NCI-H2029 treated with DMSO at 0.1 percent for 48 hours (cell line): ENCODE data around the gene KCNG4.

Experiments used
- DNase-seq: peaks from one replicate; lab custom pipeline; 2025; lab: John Stamatoyannopoulos, UW

Gene KCNG4

DNA sequence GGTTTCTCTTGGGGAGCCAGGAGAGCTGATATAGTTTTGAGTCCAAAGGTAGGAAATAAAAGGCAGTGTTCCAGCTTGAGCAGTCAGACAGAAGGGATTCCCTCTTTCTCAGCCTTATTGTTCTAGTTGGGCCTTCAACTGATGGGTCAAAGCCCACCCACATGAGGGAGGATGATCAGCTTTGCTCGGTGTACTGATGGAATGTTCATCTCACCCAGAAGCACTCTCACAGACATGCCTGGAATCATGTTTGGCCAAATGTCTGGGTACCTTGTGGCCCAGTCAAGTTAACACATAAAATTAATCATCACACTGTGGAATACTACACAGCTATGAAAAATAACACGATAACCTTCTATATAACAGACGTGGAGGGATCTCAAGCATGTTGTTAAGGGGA lies 23.1 kb upstream of the KCNG4 start:
- DNase-seq: no peak

DNA sequence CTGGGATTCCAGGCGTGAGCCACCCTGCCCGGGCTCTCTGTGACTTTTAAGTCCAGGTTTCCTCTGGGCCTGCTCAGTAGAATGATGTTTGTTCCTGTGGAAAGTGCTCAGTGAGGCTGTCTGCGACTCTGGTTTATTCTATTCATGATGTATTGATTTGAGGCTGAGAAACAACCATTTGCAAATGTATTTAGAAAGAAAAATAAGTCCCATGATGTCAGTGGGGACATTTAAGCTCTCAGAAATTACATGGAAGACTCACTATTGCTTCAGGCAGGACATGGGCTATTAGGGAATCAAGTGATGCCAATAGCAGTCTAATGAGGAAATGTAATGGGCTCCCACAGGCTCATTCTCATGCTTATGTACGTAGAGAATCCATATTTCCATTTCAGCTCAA lies 22.2 kb upstream of the KCNG4 start:
- DNase-seq: no peak

DNA sequence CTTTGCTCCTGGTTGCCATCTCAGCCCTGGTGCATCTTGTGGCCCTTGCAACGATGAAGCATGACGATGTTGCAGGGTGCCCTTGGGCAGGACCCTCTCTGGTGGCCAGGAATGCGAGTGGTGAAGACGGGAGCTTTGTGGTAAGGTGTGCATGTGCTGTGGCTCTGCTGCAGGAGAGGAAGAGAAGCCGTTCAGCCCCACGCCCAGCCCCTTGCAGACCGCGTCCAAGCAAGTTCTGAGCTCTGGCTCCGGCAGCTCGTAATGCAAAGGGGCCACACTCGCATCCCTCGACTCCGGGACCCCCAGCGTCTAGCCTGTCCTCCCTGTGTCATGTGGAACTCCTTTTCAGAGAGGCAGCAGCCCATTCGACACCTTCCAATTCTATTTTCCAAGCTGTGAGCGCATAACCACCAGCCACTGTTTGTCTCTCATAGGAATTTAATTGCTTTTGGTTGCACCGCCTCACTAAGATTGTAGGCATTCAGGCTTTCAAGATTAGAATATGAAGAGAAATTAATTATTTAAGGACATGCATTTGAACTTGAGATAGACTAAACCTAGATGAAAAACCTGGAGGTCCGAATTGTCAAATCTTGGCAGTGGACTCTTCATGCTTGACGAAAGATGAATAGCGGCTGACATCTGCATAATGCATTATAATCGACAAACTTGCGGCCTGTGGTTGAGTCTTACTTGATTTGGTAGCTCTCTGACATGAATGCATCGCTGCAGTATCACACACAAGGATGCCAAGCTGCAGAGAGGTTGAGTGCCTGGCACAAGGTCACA lies 21.1 kb upstream of the KCNG4 start:
- no peak for DNase-seq

DNA sequence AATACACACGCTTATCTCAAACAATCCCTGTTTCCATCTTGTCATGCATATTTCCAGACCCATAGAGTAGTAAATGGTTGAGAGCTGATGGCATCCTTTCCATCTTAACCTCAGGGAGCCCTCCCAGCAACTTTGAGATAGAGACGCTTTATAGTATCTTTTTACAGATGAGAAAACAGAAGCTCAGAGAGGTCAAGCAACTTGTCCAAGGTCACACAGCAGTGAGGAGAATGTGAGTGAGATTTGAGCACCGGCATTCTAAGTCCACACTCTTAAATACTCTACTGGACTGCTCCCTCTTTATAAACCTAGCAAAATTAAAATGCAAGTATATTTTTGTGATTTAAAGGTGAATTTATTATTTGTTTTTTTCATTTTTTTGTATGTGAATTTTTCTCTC lies 19.9 kb upstream of the KCNG4 start:
- DNase-seq: no peak

DNA sequence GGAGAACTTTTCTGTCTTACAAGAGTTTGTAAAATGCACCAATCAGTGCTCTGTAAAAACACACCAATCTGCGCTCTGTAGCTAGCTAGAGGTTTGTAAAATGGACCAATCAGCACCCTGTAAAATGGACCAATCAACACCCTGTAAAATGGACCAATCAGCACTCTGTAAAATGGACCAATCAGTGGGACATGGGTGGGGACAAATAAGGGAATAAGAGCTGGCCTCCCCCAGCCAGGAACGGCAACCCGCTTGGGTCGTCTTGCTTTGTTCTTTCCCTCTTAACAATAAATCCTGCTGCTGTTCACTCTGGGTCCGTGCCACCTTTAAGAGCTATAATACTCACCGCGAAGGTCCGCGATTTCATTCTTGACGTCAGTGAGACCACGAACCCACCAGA lies 18.5 kb upstream of the KCNG4 start:
- DNase-seq: no peak

DNA sequence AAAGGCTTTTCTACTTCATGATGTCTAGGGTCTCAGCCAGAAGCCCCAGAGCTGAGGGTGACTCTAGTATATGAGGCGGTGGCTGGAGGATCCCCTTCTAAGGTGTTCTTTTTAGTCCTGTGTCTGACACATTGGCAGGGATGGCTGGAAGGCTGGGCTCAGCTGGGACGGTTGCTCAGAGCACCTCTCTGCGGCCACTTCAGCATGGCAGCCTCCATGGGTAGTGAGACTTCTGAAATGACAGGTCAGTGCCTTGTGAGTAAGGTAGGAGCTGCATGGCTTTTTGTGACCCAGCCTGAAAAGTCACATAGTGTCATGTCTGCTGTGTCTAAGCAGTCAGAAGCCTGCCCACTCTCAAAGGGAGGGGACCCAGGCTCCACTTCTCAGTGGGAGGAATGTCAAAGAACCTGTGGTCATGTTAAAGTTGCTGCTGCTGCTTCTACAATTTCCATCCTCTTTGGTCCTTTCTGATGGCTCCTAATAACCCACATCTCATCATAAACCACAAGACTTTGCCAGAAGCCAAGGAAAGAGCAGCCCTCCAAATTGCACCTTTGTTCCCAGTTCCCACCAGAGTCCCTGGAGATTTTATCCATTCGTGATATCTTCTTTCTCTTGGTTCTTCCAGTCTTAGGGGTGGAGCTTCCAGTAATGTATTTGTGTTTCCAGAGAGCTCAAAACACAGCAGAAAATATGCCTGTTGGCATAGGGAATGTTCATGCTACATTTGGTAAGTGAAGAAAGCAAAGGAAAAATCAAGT lies 15.4 kb upstream of the KCNG4 start:
- DNase-seq: no peak

DNA sequence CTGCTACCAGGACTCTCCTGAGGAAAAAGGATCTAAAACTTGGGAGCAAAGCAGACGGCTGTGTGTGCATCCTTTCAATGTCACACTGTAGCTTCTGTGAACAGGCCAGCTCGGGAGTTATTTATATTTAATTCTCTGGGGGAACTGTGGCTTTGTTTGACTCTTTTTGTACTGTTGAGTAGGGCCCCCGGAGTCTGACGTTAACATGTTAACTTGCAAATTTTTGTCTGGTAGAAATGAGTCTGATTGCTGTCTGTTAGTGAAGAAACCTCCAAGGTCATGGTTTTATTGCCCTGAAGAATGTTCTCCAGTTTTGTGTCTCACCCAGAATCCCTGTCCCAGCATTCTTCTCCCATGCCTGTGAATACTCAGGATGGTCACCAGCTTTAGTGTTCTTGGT lies 14.2 kb upstream of the KCNG4 start:
- DNase-seq: no peak

DNA sequence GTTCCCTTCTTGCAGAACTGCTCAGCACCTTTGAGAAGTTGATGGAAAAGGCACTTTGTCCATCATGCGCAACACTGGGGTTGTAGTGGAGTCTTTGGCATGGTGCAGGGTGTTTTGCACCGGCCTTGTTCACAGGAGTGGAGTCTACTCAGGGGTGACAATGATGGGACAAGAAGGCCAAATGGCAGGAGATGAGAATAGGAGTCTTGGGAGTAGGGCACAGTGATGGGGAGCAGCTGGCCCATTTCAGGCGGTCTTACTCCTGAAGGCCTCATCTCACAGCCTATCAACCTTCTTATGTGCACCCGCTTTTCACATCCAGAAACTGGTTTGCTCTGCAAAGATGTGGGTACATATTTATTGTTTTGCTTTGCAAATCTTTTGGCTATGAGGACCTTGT lies 13.4 kb upstream of the KCNG4 start:
- no peak for DNase-seq

DNA sequence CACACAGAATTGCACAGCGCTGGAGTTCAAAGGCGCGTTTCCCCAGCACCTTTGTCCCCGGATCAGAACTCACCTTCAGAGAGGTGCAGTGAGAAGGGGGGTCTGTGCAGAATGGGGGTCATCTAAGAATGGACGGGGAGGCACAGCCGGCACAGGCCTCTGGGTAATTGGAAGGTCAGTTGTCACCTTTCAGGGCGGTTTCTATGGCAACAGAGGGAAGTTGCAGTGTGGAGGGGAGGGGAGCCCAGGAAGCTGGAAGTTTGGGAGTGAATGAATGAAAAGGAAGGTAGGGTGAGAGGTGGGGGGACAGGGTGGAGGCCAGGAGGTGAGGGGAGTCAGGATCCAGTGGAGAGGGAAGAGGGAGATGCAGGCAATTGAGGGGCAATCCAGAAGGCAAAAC lies 12.4 kb upstream of the KCNG4 start:
- DNase-seq: no peak

DNA sequence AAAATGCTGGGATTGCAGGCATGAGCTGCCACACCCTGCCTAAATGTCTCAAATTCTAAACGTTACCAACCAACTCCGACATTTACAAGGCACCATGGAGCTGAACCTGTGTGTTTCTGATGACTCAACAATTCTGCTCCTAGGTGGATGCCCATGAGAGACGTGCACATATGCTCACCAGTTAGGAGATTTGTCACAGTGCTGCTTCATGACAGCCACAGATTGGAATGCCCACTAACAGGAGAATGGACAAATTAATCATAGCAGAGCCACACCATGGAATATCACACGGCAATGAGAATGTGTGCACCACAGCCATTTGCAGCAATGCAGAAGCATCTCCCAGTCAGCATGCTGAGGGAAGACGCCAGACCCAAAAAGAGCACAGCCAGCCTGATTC lies 8.0 kb upstream of the KCNG4 start:
- DNase-seq: no peak

DNA sequence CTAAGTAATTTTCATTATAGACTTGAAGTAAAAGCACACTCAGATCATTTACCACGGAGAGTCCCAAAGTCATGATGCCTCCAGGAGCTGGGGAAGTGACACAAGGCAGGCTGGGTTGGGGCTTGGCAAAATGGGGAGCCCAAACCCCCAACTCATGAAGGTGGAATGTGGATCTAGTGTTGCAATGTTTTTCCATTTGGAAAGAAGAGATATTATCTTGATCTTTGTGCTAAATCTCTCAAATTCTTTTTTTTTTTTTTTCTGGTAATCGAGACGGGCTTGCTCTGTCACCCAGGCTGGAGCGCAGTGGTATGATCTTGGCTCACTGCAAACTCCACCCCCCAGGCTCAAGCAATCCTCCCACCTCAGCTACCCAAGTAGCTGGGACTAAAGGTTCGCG lies 7.5 kb upstream of the KCNG4 start:
- no peak for DNase-seq

DNA sequence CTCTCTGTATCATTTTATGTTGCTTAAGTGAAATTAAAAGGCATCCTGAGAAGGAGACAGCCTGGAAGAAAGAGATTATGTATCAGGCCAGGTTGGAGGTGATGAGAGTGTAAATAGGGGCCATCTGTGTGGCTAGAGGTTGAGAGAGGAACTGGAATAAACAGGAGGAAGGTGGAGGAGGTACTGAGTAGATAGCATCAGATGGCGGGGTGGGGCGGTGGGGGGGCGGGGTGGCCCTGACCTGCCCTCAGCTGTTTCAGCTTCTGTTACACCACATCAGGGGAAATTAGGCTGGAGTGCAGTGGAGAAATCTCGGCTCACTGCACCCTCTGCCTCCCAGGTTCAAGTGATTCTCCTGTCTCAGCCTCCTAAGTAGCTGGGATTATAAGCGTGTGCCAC lies 6.9 kb upstream of the KCNG4 start:
- no peak for DNase-seq

DNA sequence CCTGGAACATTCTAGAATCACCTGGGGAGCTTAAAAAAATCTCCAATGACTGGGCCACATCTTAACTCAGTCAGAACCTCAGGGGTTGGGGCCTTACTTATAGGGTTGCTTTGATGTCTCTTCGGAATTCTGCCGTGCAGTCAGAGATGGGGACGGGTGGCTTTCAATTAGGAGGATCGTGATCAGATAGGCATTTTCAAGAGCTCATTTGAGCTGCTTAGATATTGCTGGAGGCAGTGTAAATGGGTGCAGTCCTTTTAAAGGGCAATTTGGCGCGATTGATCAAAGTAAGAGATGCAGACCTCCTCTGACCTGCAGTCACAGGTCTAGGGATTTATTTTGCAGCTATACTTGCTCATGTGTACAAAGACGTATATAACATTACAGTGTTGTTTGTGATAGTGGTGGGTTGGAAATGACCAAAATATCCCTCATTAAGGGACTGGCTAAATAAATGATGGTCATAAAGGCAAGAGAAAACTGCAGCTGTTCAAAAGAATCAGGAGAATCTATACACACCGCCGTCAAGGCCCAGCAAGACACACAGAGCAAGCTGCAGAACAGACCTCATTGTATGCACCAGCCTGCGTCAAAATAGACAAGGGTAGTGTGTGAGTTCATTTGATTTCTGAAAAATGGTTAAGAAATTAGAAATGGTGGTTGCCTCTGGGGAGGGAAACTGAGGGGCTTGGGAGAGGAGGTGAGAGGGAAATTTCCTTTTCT lies 6.3 kb upstream of the KCNG4 start:
- no peak for DNase-seq

DNA sequence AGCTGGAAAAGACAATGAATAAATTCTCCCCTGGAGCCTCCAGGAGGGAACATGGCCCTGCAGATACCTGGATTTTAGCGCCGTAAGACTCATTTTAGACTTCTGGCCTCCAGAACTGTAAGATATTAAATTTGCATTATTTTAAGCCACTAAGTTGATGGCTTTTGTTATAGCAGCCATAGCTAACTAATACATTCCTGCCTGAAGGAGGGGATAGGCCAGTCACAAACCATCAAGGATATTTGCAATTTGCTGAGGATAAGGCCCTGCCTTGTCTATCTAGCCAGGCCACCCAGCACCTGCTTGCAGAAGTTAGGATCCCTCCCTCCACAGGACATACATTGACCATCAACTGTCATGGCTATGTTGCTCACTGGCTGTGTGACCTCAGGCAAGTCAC lies 4.9 kb upstream of the KCNG4 start:
- DNase-seq: no peak

DNA sequence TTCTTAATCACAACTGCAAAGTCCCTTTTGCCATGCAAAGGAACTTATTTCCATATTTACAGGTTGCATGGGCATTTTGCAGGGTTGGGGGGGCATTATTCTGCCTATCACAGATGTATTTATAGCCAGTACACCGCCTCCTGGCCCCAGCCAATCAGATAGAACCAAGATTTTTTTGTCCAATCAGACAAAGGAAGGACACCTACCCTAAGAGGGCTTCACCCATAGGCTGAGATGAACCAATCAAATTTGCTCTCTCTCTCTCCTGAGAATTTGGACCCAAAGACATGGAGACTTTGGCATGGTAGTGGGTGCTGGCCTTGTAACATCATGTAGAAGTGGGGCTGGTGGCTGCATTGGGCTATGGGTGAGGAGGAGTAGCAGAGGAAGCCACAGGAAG lies 3.9 kb upstream of the KCNG4 start:
- DNase-seq: no peak

DNA sequence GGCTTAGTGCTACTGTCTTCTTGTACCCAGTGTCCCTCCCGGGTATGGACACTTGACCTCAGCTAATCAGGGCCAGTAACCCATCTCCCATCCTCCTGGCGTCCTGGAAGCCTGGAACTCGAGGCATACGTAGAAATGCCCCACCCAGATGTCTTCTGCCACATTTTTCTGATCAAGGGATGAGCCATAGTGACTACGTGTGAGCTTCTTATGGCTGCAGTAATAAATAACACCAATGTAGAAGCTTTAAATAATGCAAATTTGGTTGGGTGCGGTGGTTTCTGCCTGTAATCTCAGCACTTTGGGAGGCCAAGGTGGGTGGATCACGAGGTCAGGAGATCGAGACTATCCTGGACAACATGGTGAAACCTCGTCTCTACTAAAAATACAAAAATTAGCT lies 3.0 kb upstream of the KCNG4 start:
- DNase-seq: no peak

DNA sequence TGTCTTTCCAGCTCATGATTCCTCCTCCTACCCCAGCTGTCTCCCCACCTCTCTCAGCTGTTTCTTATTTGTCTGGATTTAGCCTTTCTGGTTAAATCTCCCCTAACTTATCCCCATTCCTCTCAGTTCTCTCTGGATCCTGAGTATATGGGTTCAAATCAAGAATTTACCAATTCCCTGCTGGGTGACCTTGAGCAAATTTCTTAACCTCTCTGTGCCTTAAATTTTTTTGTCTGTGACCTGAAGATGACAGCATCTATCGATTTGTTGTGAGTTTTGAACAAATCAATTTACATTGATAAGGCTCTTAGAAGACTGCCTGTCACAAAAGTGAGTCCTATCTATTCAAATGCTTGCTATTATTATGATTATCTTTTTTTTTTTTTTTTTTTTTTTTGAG lies 2.0 kb upstream of the KCNG4 start:
- DNase-seq: no peak

DNA sequence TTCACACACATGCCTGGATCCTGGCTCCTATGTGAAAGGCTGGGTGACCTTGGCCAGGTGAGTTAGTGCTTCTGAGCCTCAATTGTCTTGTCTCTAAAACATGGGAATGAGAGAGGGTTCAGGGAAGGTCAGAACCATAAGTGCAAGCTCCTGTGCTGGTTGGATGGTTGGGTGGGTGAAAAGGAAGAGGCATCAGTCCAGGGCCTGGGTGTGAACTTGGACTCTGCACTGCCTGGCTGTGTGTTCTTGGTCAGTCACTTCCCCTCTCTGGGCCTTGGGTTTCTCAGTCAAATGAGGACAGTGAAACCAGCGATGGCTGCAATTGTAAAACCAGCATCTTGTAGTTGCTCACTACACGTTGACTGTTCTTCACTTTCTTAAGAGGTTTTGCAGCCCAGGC lies 643 bp upstream of the KCNG4 start:
- DNase-seq: no peak

DNA sequence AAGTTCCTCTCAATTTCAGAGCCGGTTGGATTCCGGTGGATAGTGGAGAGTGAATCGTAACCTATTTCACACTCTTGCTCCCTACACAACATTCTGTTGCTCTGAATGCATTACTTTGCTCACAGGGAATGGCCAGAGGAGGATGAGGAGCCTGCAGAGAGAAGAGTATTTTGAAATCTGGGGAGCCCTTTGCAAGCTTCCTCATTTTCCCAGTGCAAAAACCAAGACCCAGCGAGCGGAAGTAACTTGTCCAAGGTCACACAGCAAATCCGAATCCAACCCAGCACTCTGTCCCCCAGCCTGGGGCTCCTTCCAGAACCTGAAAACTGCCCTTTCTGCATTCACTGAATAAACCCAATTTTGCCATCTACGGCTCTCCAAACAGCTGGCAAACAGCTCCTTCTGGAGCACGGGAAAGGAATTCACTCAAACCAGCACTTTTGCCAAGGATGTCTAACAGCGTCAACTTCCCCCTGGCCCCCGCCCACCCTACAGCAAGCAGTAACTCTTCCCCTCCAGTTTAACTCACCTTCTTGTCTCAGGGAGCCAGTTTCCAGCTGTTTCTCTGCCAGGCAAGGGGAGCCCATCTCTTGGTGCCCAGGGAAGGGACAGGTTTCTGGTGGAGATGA lies 557 bp downstream of the KCNG4 start:
- DNase-seq: no peak

DNA sequence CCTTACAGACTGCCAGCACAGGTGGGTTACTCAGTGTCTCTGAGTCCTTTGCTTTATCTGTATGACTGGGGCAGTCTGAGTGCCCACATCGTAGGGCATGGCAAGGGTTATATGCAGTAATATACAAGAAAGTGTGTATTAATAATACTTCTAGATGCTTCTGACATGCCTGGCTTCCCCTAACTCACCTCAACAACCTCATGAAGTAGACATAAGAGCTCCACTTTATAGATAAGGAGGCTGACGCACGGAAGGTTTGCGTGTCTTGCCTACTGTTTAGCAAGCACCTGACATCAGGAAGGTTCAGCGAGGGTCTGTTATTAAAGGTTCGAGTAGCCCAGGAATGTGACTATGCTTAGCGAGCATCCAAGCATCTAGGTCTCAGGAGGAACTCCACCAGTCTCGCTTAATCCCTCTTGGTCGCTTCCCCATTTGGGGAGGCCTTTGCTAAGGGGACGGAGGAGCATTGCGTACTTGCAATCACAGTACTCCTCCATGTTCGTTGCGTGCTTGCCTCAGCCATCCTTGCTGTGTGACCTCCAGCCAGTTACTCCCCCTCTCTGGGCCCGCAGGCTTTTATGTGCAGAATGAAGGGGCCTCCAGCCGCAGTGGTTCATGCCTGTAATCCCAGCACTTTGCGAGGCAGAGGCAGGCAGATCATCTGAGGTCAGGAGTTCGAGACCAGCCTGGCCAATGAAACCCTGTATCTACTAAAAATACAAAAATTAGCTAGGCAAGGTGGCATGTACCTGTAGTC lies 1.6 kb downstream of the KCNG4 start:
- no peak for DNase-seq

DNA sequence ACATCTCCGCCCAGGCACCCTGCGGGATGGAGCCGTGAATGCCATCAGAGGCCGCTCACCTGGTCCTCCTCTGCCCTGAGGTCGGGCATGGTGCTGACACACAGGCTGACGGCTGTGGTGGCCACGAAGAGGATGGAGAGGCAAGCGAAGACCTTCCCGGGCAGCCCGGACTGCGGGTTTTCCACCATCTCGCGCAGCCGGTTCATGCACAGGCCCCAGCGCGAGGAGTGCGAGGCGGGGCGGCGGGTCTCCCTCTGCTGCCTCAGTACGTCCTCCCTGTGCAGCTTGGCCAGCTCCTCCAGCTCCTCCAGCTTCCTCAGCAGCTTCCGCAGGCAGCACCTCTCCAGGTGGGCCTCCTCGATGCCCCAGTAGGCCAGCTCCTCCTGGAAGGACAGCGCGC lies 3.1 kb downstream of the KCNG4 start:
- no peak for DNase-seq
